SK-N-SH treated with all-trans-retinoic acid at 6 μM for 48 hours (cell line): ENCODE measurements around the gene AOC2.

Experiments used
- ATAC-seq: fragments of 200-7000 bp; cut with Tn5 transposase; 3 replicates; pipeline ENCODE4 v1.9.1; 2020; ENCODE audit warnings: mild to moderate bottlenecking, moderate library complexity
- BACH2 ChIP-seq: fragments of 250-450 bp; sonication (Bioruptor Pico); IDR thresholded peaks from 2 replicates; pipeline ENCODE4 v1.9.0; 2021; ENCODE audit warnings: mild to moderate bottlenecking, borderline replicate concordance
- CREB5 ChIP-seq: fragments of 250-450 bp; sonication (Bioruptor Pico); IDR thresholded peaks from 2 replicates; pipeline ENCODE4 v1.5.1; 2020; ENCODE audit warnings: low read depth, mild to moderate bottlenecking, moderate library complexity
- CSDC2 ChIP-seq: fragments of 250-450 bp; sonication (Bioruptor Pico); IDR thresholded peaks from 2 replicates; pipeline ENCODE4 v1.5.0; 2020; ENCODE audit warnings: mild to moderate bottlenecking, moderate library complexity
- ESRRG ChIP-seq: fragments of 250-450 bp; sonication (Bioruptor Pico); IDR thresholded peaks from 2 replicates; pipeline ENCODE4 v1.6.1; 2021; ENCODE audit warnings: mild to moderate bottlenecking
- GLIS3 ChIP-seq: fragments of 250-450 bp; sonication (Bioruptor Pico); IDR thresholded peaks from 2 replicates; pipeline ENCODE4 v1.5.0; 2020; ENCODE audit warnings: mild to moderate bottlenecking, moderate library complexity
- ISL1 ChIP-seq: fragments of 250-450 bp; sonication (Bioruptor Pico); IDR thresholded peaks from 2 replicates; pipeline ENCODE4 v2.1.2; 2022; ENCODE audit warnings: mild to moderate bottlenecking, moderate library complexity
- PPARA ChIP-seq: fragments of 250-450 bp; sonication (Bioruptor Pico); IDR thresholded peaks from 2 replicates; pipeline ENCODE4 v1.5.0; 2020; ENCODE audit warnings: mild to moderate bottlenecking, borderline replicate concordance
- RARB ChIP-seq: fragments of 250-450 bp; sonication (Bioruptor Pico); IDR thresholded peaks from 2 replicates; pipeline ENCODE4 v1.8.0; 2021; ENCODE audit warnings: mild to moderate bottlenecking, moderate library complexity
- SNAI2 ChIP-seq: fragments of 250-450 bp; sonication (Bioruptor Pico); IDR thresholded peaks from 2 replicates; pipeline ENCODE4 v1.5.0; 2020; ENCODE audit warnings: mild to moderate bottlenecking, moderate library complexity
- TCF4 ChIP-seq: fragments of 250-450 bp; sonication (Bioruptor Pico); IDR thresholded peaks from 2 replicates; pipeline ENCODE4 v1.8.0; 2021; ENCODE audit warnings: mild to moderate bottlenecking, moderate library complexity, borderline replicate concordance
- TOX ChIP-seq: fragments of 250-450 bp; sonication (Bioruptor Pico); IDR thresholded peaks from 2 replicates; pipeline ENCODE4 v1.8.0; 2021; ENCODE audit warnings: mild to moderate bottlenecking, moderate library complexity, borderline replicate concordance
- ZC3H10 ChIP-seq: fragments of 250-450 bp; sonication (Bioruptor Pico); IDR thresholded peaks from 2 replicates; pipeline ENCODE4 v1.5.1; 2021; ENCODE audit warnings: mild to moderate bottlenecking, moderate library complexity
- ZFP3 ChIP-seq: fragments of 250-450 bp; sonication (Bioruptor Pico); IDR thresholded peaks from 2 replicates; pipeline ENCODE4 v1.5.0; 2020; ENCODE audit warnings: mild to moderate bottlenecking, moderate library complexity
- ZFP30 ChIP-seq: fragments of 450-650 bp; formaldehyde crosslinking; IDR thresholded peaks from 2 replicates; pipeline ENCODE4 v1.5.0; 2022; ENCODE audit warnings: mild to moderate bottlenecking, moderate library complexity
- ZNF565 ChIP-seq: fragments of 450-650 bp; formaldehyde crosslinking; conservative IDR thresholded peaks from 2 replicates; pipeline ENCODE4 v1.5.0; 2020; ENCODE audit warnings: low read depth, mild to moderate bottlenecking, moderate library complexity
- ZNF70 ChIP-seq: fragments of 450-650 bp; formaldehyde crosslinking; IDR thresholded peaks from 2 replicates; pipeline ENCODE4 v1.5.0; 2020; ENCODE audit warnings: mild to moderate bottlenecking, moderate library complexity
- ZNF8 ChIP-seq: fragments of 450-650 bp; formaldehyde crosslinking; IDR thresholded peaks from 2 replicates; pipeline ENCODE4 v1.5.0; 2020; ENCODE audit warnings: mild to moderate bottlenecking, moderate library complexity
- TF ChIP-seq, protein P1 (sequence below): fragments of 250-450 bp; sonication (Bioruptor Pico); IDR thresholded peaks from 2 replicates; pipeline ENCODE4 v1.8.0; 2021; ENCODE audit warnings: low read depth, mild to moderate bottlenecking, moderate library complexity, borderline replicate concordance
- TF ChIP-seq, protein P2 (sequence below): fragments of 250-450 bp; sonication (Bioruptor Pico); IDR thresholded peaks from 2 replicates; pipeline ENCODE4 v1.5.0; 2020; ENCODE audit warnings: mild to moderate bottlenecking, moderate library complexity
- TF ChIP-seq, protein P3 (sequence below): fragments of 250-450 bp; sonication (Bioruptor Pico); IDR thresholded peaks from 2 replicates; pipeline ENCODE4 v1.8.0; 2020; ENCODE audit warnings: mild to moderate bottlenecking, moderate library complexity, borderline replicate concordance
- TF ChIP-seq, protein P4 (sequence below): fragments of 250-450 bp; sonication (Bioruptor Pico); IDR thresholded peaks from 2 replicates; pipeline ENCODE4 v1.5.1; 2021; ENCODE audit warnings: mild to moderate bottlenecking, moderate library complexity

Gene AOC2

DNA sequence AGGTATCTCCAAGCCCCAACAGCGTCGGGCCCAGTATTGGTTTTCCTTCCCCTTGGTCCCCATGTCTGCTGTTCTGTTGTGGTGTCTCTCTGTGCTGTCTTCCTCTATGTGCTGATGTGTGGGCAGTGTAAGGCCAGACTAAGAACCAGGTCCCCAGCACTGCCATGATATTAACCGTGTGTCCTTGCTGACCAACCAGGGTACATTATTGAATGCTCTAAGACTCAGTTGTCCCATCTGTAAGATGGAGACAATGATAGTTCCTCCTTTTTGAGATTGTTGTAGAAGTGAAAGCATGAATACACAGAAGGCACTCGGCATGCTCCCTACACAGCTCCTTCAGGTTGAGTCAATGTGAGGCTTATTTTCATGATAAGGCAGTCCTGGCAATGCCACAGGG lies 27.3 kb downstream of the AOC2 start:
- TF ChIP-seq PPARA: no peak
- TF ChIP-seq ZFP30 (CRISPR knock-in tag): no peak
- no peak for TF ChIP-seq ESRRG (CRISPR knock-in tag)
- TF ChIP-seq ISL1 (CRISPR knock-in tag): no peak
- no peak for TF ChIP-seq ZNF70 (CRISPR knock-in tag)
- TF ChIP-seq, protein P1, sequence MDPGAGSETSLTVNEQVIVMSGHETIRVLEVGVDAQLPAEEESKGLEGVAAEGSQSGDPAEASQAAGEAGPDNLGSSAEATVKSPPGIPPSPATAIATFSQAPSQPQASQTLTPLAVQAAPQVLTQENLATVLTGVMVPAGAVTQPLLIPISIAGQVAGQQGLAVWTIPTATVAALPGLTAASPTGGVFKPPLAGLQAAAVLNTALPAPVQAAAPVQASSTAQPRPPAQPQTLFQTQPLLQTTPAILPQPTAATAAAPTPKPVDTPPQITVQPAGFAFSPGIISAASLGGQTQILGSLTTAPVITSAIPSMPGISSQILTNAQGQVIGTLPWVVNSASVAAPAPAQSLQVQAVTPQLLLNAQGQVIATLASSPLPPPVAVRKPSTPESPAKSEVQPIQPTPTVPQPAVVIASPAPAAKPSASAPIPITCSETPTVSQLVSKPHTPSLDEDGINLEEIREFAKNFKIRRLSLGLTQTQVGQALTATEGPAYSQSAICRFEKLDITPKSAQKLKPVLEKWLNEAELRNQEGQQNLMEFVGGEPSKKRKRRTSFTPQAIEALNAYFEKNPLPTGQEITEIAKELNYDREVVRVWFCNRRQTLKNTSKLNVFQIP (CRISPR knock-in tag): no peak
- TF ChIP-seq, protein P2, sequence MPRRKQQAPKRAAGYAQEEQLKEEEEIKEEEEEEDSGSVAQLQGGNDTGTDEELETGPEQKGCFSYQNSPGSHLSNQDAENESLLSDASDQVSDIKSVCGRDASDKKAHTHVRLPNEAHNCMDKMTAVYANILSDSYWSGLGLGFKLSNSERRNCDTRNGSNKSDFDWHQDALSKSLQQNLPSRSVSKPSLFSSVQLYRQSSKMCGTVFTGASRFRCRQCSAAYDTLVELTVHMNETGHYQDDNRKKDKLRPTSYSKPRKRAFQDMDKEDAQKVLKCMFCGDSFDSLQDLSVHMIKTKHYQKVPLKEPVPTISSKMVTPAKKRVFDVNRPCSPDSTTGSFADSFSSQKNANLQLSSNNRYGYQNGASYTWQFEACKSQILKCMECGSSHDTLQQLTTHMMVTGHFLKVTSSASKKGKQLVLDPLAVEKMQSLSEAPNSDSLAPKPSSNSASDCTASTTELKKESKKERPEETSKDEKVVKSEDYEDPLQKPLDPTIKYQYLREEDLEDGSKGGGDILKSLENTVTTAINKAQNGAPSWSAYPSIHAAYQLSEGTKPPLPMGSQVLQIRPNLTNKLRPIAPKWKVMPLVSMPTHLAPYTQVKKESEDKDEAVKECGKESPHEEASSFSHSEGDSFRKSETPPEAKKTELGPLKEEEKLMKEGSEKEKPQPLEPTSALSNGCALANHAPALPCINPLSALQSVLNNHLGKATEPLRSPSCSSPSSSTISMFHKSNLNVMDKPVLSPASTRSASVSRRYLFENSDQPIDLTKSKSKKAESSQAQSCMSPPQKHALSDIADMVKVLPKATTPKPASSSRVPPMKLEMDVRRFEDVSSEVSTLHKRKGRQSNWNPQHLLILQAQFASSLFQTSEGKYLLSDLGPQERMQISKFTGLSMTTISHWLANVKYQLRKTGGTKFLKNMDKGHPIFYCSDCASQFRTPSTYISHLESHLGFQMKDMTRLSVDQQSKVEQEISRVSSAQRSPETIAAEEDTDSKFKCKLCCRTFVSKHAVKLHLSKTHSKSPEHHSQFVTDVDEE (CRISPR knock-in tag): no peak
- no peak for TF ChIP-seq TOX (CRISPR knock-in tag)
- TF ChIP-seq ZC3H10: no peak
- TF ChIP-seq, protein P3, sequence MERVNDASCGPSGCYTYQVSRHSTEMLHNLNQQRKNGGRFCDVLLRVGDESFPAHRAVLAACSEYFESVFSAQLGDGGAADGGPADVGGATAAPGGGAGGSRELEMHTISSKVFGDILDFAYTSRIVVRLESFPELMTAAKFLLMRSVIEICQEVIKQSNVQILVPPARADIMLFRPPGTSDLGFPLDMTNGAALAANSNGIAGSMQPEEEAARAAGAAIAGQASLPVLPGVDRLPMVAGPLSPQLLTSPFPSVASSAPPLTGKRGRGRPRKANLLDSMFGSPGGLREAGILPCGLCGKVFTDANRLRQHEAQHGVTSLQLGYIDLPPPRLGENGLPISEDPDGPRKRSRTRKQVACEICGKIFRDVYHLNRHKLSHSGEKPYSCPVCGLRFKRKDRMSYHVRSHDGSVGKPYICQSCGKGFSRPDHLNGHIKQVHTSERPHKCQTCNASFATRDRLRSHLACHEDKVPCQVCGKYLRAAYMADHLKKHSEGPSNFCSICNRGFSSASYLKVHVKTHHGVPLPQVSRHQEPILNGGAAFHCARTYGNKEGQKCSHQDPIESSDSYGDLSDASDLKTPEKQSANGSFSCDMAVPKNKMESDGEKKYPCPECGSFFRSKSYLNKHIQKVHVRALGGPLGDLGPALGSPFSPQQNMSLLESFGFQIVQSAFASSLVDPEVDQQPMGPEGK: no peak
- no peak for TF ChIP-seq TCF4
- TF ChIP-seq, protein P4, sequence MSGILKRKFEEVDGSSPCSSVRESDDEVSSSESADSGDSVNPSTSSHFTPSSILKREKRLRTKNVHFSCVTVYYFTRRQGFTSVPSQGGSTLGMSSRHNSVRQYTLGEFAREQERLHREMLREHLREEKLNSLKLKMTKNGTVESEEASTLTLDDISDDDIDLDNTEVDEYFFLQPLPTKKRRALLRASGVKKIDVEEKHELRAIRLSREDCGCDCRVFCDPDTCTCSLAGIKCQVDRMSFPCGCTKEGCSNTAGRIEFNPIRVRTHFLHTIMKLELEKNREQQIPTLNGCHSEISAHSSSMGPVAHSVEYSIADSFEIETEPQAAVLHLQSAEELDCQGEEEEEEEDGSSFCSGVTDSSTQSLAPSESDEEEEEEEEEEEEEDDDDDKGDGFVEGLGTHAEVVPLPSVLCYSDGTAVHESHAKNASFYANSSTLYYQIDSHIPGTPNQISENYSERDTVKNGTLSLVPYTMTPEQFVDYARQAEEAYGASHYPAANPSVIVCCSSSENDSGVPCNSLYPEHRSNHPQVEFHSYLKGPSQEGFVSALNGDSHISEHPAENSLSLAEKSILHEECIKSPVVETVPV (CRISPR knock-in tag): no peak
- TF ChIP-seq ZNF565: no peak
- TF ChIP-seq ZFP3 (CRISPR knock-in tag): no peak
- TF ChIP-seq CSDC2 (CRISPR knock-in tag): no peak
- TF ChIP-seq CREB5 (CRISPR knock-in tag): no peak
- no peak for TF ChIP-seq ZNF8
- no peak for TF ChIP-seq SNAI2 (CRISPR knock-in tag)
- TF ChIP-seq BACH2 (CRISPR knock-in tag): no peak
- TF ChIP-seq, all 23 proteins: peak for 0
- ATAC-seq: no peak

DNA sequence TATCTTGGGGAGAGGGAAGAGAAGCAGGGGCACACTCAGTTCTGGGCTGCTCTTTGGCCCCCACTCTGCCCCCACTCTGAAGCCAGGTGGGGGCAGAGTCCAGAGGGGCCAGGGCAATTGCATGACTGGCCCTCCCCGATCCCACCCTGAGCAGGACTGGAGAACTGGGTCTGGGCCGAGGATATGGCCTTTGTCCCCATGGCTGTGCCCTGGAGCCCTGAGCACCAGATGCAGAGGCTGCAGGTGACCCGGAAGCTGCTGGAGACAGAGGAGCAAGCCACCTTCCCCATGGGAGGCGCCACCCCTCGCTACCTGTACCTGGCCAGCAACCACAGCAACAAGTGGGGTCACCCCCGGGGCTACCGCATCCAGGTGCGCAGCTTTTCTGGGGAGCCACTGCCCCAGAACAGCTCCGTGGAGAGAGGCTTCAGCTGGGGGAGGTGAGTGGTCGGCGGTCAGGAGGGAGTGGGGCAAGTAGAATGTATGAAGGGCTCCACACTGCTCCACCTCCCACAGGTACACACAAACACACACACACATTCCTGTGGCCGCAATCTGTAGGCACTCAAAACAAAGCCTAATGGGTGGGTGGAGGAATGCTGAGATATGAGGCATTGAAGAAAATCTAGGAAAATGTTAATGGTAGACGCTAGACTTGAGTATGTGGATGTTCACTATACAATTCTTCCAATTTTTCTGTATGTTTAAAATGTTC lies 28.0 kb downstream of the AOC2 start:
- TF ChIP-seq BACH2 (CRISPR knock-in tag) (no peak), ZNF565 (no peak), RARB (CRISPR knock-in tag) (no peak), SNAI2 (CRISPR knock-in tag) (no peak), TOX (CRISPR knock-in tag) (no peak), GLIS3 (CRISPR knock-in tag) (no peak), ZFP30 (CRISPR knock-in tag) (no peak)
- TF ChIP-seq, protein P2 (CRISPR knock-in tag): no peak
- TF ChIP-seq, protein P1 (CRISPR knock-in tag): no peak
- TF ChIP-seq, all 23 proteins: peak for 0
- no peak for ATAC-seq
